Muscle layer of duodenum (tissue), 2 donors: ENCODE data around the gene NOSTRIN.
A peak's percentile ranks its signal among the peaks of the same experiment; 100 is the strongest.

Experiments
- H3K27ac ChIP-seq: one replicate; pipeline ENCODE4 v1.7.0; 2013; ENCODE audit warnings: mild to moderate bottlenecking, low read length
- H3K27me3 ChIP-seq: one replicate; pipeline ENCODE4 v1.7.0; 2013; ENCODE audit warnings: low read depth, mild to moderate bottlenecking, control low read depth, low read length
- H3K36me3 ChIP-seq, 2 donors: one replicate each; pipeline ENCODE4 v1.7.0; 2013; ENCODE audit warnings: low read length in 2 of 2, control low read depth in 1 of 2, mild to moderate bottlenecking in 1 of 2; ENCODE audit not compliant: insufficient read depth in 2 of 2, control insufficient read depth in 1 of 2
- H3K4me1 ChIP-seq, 2 donors: one replicate each; pipeline ENCODE4 v1.7.0; 2013; ENCODE audit warnings: low read length in 2 of 2, mild to moderate bottlenecking in 2 of 2, control low read depth in 1 of 2, moderate library complexity in 1 of 2; ENCODE audit not compliant: insufficient read depth in 2 of 2, control insufficient read depth in 1 of 2
- H3K4me3 ChIP-seq, 2 donors: one replicate each; pipeline ENCODE4 v1.7.0; 2013; ENCODE audit warnings: low read length in 2 of 2, low read depth in 1 of 2, mild to moderate bottlenecking in 1 of 2
- H3K9me3 ChIP-seq, 2 donors: one replicate each; pipeline ENCODE4 v1.7.0; 2013; ENCODE audit warnings: low read length in 2 of 2, control low read depth in 1 of 2, mild to moderate bottlenecking in 1 of 2; ENCODE audit not compliant: control insufficient read depth in 1 of 2
- donor health status: healthy.

Gene NOSTRIN

GRCh38 chr2:168892327-168892726 lies 89.9 kb downstream of the NOSTRIN start:
- Histone ChIP-seq H3K4me1 (peaks cover 0 to 6% of the 10 kb centered on the region in 2 donors), H3K4me3 (no peak overlapping the region), H3K36me3 (no peaks in the 10 kb centered on the region), H3K27ac (no peak overlapping the region), H3K9me3 (no peaks in the 10 kb centered on the region), H3K27me3 (no peaks in the 10 kb centered on the region)

- H3K4me3 ChIP-seq = no peak overlapping the region
- no peak overlapping the region for H3K27ac ChIP-seq
- peaks cover 0 to 6% of the 10 kb centered on the region in 2 donors for H3K4me1 ChIP-seq
- H3K9me3 ChIP-seq = no peaks in the 10 kb centered on the region
- H3K36me3 ChIP-seq = no peaks in the 10 kb centered on the region
- H3K27me3 ChIP-seq = no peaks in the 10 kb centered on the region
Measured at GRCh38 chr2:168894101-168894500, 91.7 kb downstream of the NOSTRIN start.

DNA sequence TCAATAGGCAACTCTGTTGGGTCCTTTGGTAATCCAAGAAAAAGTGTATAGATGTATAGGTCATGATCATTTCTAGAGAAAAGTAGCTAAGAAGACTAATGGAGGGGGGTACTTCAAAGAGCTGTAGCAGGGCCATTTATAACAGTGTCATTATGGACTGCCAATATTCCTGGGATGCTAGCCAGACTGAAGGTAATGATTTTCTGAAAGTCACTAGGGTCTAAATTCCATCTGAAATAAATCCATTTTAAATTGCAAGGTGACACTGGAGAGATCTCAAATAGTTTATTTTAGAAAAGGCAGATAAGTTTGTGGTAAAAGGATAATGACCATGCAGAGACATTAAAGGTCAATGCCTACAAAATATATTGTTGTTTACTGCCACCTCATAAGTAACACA lies 92.3 kb downstream of the NOSTRIN start:
- Histone ChIP-seq H3K9me3 (no peaks in the 10 kb centered on the region), H3K36me3 (no peaks in the 10 kb centered on the region), H3K27me3 (no peaks in the 10 kb centered on the region), H3K4me3 (no peak overlapping the region), H3K27ac (no peak overlapping the region), H3K4me1 (peaks cover 0 to 6% of the 10 kb centered on the region in 2 donors)

- H3K4me3 ChIP-seq = no peak overlapping the region
- H3K27me3 ChIP-seq = no peaks in the 10 kb centered on the region
Measured at GRCh38 chr2:168895771-168896170, 93.3 kb downstream of the NOSTRIN start.

GRCh38 chr2:168896783-168897182 lies 94.3 kb downstream of the NOSTRIN start:
- H3K9me3 ChIP-seq = no peaks in the 10 kb centered on the region
- H3K4me3 ChIP-seq = no peak overlapping the region
- H3K36me3 ChIP-seq = no peaks in the 10 kb centered on the region
- H3K4me1 ChIP-seq = no peaks in the 10 kb centered on the region
- H3K27me3 ChIP-seq = no peaks in the 10 kb centered on the region
- no peak overlapping the region for H3K27ac ChIP-seq

More at GRCh38 chr2:168895771-168896170, 93.3 kb downstream of the NOSTRIN start:
- Histone ChIP-seq H3K36me3 (no peaks in the 10 kb centered on the region), H3K27ac (no peak overlapping the region), H3K4me1 (no peaks in the 10 kb centered on the region), H3K9me3 (no peaks in the 10 kb centered on the region)

DNA sequence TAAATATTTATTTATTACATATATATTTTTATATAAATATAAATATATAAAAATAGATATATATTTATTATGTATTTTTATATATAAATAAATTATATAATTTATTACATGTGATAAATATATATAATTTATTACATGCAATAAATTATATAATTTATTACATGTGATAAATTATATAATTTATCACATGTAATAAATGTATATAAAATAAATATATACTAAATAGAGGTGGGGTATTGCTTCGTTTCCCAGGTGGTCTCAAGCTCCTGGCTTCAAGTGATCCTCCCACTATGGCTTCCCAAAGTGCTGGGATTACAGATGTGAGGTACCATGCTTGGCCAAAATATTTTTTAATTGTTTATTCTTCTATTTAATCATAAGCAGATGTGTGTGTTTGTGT lies 95.0 kb downstream of the NOSTRIN start:
- H3K27ac ChIP-seq = no peak overlapping the region
- no peaks in the 10 kb centered on the region for H3K36me3 ChIP-seq
- H3K27me3 ChIP-seq = no peaks in the 10 kb centered on the region
- no peak overlapping the region for H3K4me3 ChIP-seq
- H3K4me1 ChIP-seq = no peaks in the 10 kb centered on the region
- H3K9me3 ChIP-seq = no peaks in the 10 kb centered on the region

GRCh38 chr2:168901003-168901402 lies 98.6 kb downstream of the NOSTRIN start, which contains the start of gene G6PC2:
G6PC2 (plus strand) TSS chr2:168901291; CDS start chr2:168901332, 41 bp downstream.
- Histone ChIP-seq H3K36me3 (no peaks in the 10 kb centered on the region), H3K4me1 (no peaks in the 10 kb centered on the region), H3K4me3 (no peak within 1 kb of the TSS), H3K27ac (no peak within 1 kb of the TSS), H3K27me3 (no peaks in the 10 kb centered on the region), H3K9me3 (no peaks in the 10 kb centered on the region)

GRCh38 chr2:168903888-168904287 lies 101.5 kb downstream of the NOSTRIN start:
- Histone ChIP-seq H3K9me3 (no peaks in the 10 kb centered on the region), H3K27ac (no peak overlapping the region), H3K4me1 (no peaks in the 10 kb centered on the region), H3K4me3 (no peak overlapping the region), H3K36me3 (no peaks in the 10 kb centered on the region), H3K27me3 (no peaks in the 10 kb centered on the region)

- no peaks in the 10 kb centered on the region for H3K27me3 ChIP-seq
- H3K4me1 ChIP-seq = no peaks in the 10 kb centered on the region
- no peaks in the 10 kb centered on the region for H3K36me3 ChIP-seq
- no peak overlapping the region for H3K4me3 ChIP-seq
- no peak overlapping the region for H3K27ac ChIP-seq
- no peaks in the 10 kb centered on the region for H3K9me3 ChIP-seq
Measured at GRCh38 chr2:168904358-168904757, 101.9 kb downstream of the NOSTRIN start.

GRCh38 chr2:168907940-168908662 lies 105.7 kb downstream of the NOSTRIN start:
- no peaks in the 10 kb centered on the region for H3K36me3 ChIP-seq
- H3K4me3 ChIP-seq = no peak overlapping the region
- no peak overlapping the region for H3K27ac ChIP-seq
- H3K9me3 ChIP-seq = no peaks in the 10 kb centered on the region
- no peaks in the 10 kb centered on the region for H3K4me1 ChIP-seq
- no peaks in the 10 kb centered on the region for H3K27me3 ChIP-seq

GRCh38 chr2:168910330-168910729 lies 107.9 kb downstream of the NOSTRIN start:
- H3K9me3 ChIP-seq = no peaks in the 10 kb centered on the region
- no peak overlapping the region for H3K4me3 ChIP-seq
- no peaks in the 10 kb centered on the region for H3K27me3 ChIP-seq
- no peaks in the 10 kb centered on the region for H3K4me1 ChIP-seq
- H3K27ac ChIP-seq = no peak overlapping the region
- no peaks in the 10 kb centered on the region for H3K36me3 ChIP-seq

DNA sequence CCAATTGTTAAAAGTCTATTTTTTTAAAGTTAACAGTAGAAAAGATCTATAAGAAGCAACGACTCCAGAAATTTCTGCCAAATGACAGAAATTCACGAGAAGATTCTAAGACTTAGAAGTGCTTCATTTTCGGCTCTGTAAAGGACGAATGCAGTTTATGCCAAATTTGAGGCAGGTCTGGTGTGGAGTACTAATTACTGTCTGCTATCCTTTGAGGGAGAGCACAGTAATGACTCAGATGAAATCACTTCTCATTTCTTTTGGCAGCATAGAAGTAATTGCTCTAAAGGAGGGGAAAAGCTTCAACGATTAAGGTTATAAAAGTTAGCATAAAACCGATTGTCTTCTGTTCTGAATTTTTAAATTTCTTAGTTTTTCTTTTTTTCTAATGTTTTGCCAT lies 110.0 kb downstream of the NOSTRIN start:
- peak overlapping the region in 1 of 2 donors; percentile 32 for H3K4me3 ChIP-seq
- peaks cover 0 to 5% of the 10 kb centered on the region in 2 donors for H3K9me3 ChIP-seq
- H3K36me3 ChIP-seq = no peaks in the 10 kb centered on the region
- H3K27me3 ChIP-seq = no peaks in the 10 kb centered on the region
- H3K27ac ChIP-seq = no peak overlapping the region
- H3K4me1 ChIP-seq = no peaks in the 10 kb centered on the region
